CD14-positive monocyte (primary cell): ENCODE results near the gene BLOC1S6. TPM values are rescaled to one million over a fixed set of nuclear protein-coding genes. Genes with fewer than 3 reads are reported as not detected.

Experiments used
- DNase-seq, 3 donors: peaks; one replicate each; pipeline ENCODE4 v3.0.0-alpha.2; 2011 to 2022
- H2AFZ ChIP-seq: 2 replicates; pipeline ENCODE4 v1.6.0; 2012; ENCODE audit warnings: mild to moderate bottlenecking, low read depth, low read length, inconsistent platforms; ENCODE audit not compliant: insufficient read depth, poor library complexity, severe bottlenecking
- H3K27ac ChIP-seq, 2 donors: 1 replicate in 1 of 2; 2 replicates in 1 of 2; pipeline ENCODE4 v1.5.1; 2012 to 2013; ENCODE audit warnings: low read length in 2 of 2, control low read depth in 1 of 2, inconsistent platforms in 1 of 2, low read depth in 1 of 2, mild to moderate bottlenecking in 1 of 2
- H3K27me3 ChIP-seq, 2 donors: one replicate each; pipeline versions ENCODE4 v1.6.0 to v1.6.1; 2011 to 2013; ENCODE audit warnings: low read length in 2 of 2; ENCODE audit not compliant: control insufficient read depth in 2 of 2, insufficient read depth in 2 of 2
- H3K36me3 ChIP-seq, 2 donors: replicated peaks in 1 of 2; 1 replicate in 1 of 2; 2 replicates in 1 of 2; pipeline versions ENCODE4 v1.5.1 to v1.6.1; 2012 to 2013; ENCODE audit warnings: low read length in 2 of 2, control low read depth in 1 of 2, inconsistent platforms in 1 of 2, mild to moderate bottlenecking in 1 of 2; ENCODE audit not compliant: insufficient read depth in 2 of 2, control insufficient read depth in 1 of 2
- H3K4me1 ChIP-seq, 2 donors: 1 replicate in 1 of 2; 2 replicates in 1 of 2; pipeline versions ENCODE4 v1.5.1 to v1.6.1; 2012 to 2013; ENCODE audit warnings: low read length in 2 of 2, control low read depth in 1 of 2, inconsistent platforms in 1 of 2, mild to moderate bottlenecking in 1 of 2, moderate library complexity in 1 of 2; ENCODE audit not compliant: insufficient read depth in 2 of 2, control insufficient read depth in 1 of 2
- H3K4me2 ChIP-seq: replicated peaks from 2 replicates; pipeline ENCODE3; 2012; ENCODE audit warnings: low read length, moderate library complexity, mild to moderate bottlenecking; ENCODE audit not compliant: poor library complexity, severe bottlenecking; ENCODE audit errors: extremely low read depth
- H3K4me3 ChIP-seq, 3 experiments: fragments of 200-600 bp in 1 of 3; sonication (generic) in 1 of 3; replicated peaks in 1 of 3; 1 replicate in 2 of 3; 2 replicates in 1 of 3; pipeline ENCODE4 v1.5.1; 2011 to 2013; ENCODE audit warnings: low read length in 3 of 3, mild to moderate bottlenecking in 3 of 3, control low read depth in 2 of 3, low read depth in 2 of 3, inconsistent platforms in 1 of 3, moderate library complexity in 1 of 3
- H3K79me2 ChIP-seq: 2 replicates; pipeline ENCODE4 v1.6.0; 2012; ENCODE audit warnings: mild to moderate bottlenecking, control low read depth, inconsistent platforms, low read length, moderate library complexity; ENCODE audit not compliant: insufficient read depth
- H3K9ac ChIP-seq: 2 replicates; pipeline ENCODE4 v1.6.0; 2017; ENCODE audit warnings: low read length, mild to moderate bottlenecking; ENCODE audit not compliant: insufficient read depth, poor library complexity, severe bottlenecking
- H3K9me3 ChIP-seq, 2 donors: replicated peaks in 1 of 2; 1 replicate in 1 of 2; 2 replicates in 1 of 2; pipeline versions ENCODE4 v1.5.1 to v1.6.1; 2012 to 2013; ENCODE audit warnings: low read length in 2 of 2, control low read depth in 1 of 2; ENCODE audit not compliant: control insufficient read depth in 1 of 2, insufficient read depth in 1 of 2
- H4K20me1 ChIP-seq: 2 replicates; pipeline ENCODE4 v1.6.0; 2012; ENCODE audit warnings: mild to moderate bottlenecking, low read length, control low read depth, moderate library complexity; ENCODE audit not compliant: insufficient read depth
- H3K27ac Mint-ChIP-seq, 7 donors: one replicate each; pipeline ENCODE4 v1.8.0; 2020; ENCODE audit warnings: mild to moderate bottlenecking in 7 of 7, mixed read lengths in 7 of 7, moderate library complexity in 6 of 7, inconsistent platforms in 2 of 7
- H3K27me3 Mint-ChIP-seq, 3 donors: one replicate each; pipeline ENCODE4 v1.8.0; 2021 to 2022; ENCODE audit warnings: low read depth in 3 of 3, mild to moderate bottlenecking in 3 of 3, mixed read lengths in 3 of 3, moderate library complexity in 3 of 3, inconsistent platforms in 1 of 3
- H3K36me3 Mint-ChIP-seq, 2 donors: one replicate each; pipeline ENCODE4 v1.8.0; 2020; ENCODE audit warnings: mixed read lengths in 2 of 2, inconsistent platforms in 1 of 2, mild to moderate bottlenecking in 1 of 2
- H3K4me1 Mint-ChIP-seq: one replicate; pipeline ENCODE4 v1.8.0; 2020; ENCODE audit warnings: mild to moderate bottlenecking, mixed read lengths
- H3K4me3 Mint-ChIP-seq, 2 donors: one replicate each; pipeline ENCODE4 v1.8.0; 2020; ENCODE audit warnings: mild to moderate bottlenecking in 2 of 2, mixed read lengths in 2 of 2, moderate library complexity in 1 of 2
- H3K9me3 Mint-ChIP-seq, 7 donors: one replicate each; pipeline ENCODE4 v1.8.0; 2020 to 2022; ENCODE audit warnings: mixed read lengths in 7 of 7, mild to moderate bottlenecking in 6 of 7, moderate library complexity in 6 of 7, inconsistent platforms in 2 of 7
- CTCF ChIP-seq: fragments of 200-600 bp; IDR thresholded peaks from one replicate; pipeline ENCODE4 v1.8.0; 2022; ENCODE audit warnings: antibody characterized with exemption, mild to moderate bottlenecking
- WGBS: methylation state at CpG from one replicate; pipeline ENCODE4 v1.1.5; 2013; ENCODE audit warnings: missing lambda C conversion rate; ENCODE audit not compliant: insufficient coverage; 5-methylcytosine and 5-hydroxymethylcytosine counted together
- intact Hi-C, 2 donors: fragments of 100-400 bp; cut with micrococcal nuclease; formaldehyde crosslinking; loops; one replicate each; pipeline versions ENCODE4 v1.15.0 to v1.15.1; 2023
- polyA plus RNA-seq, 3 donors: library from polyadenylated mRNA; depleted of rRNA in 1 of 3; unstranded in 2 of 3; stranded (reverse) in 1 of 3; fragments of 300-500 nt in 2 of 3; fragments of >200 nt in 1 of 3; fragmentation: Illumina TruSeq in 2 of 3; gene quantifications; 1 replicate in 2 of 3; 2 replicates in 1 of 3; pipeline ENCODE4 v1.2.3, GENCODE V29; 2012 to 2021

BLOC1S6 gene
- polyA plus RNA-seq, 3 donors: 16.8 to 54.9 (median 47.9) TPM

GRCh38 chr15:45611305-45611704 lies 24.1 kb downstream of the BLOC1S6 start:
- H3K9ac ChIP-seq: no peak overlapping the region
- peaks cover 10% of the 10 kb centered on the region for H3K4me1 Mint-ChIP-seq
- H4K20me1 ChIP-seq: no peaks in the 10 kb centered on the region
- no peak overlapping the region for H3K27ac ChIP-seq
- no peaks in the 10 kb centered on the region for H3K79me2 ChIP-seq
- no peak overlapping the region for H3K4me3 Mint-ChIP-seq
- no peaks in the 10 kb centered on the region for H3K27me3 ChIP-seq
- H3K27ac Mint-ChIP-seq: no peak overlapping the region
- H3K27me3 Mint-ChIP-seq: peaks cover 0 to 2% (median 0%) of the 10 kb centered on the region in 3 donors
- H3K36me3 Mint-ChIP-seq: peaks cover 16 to 18% of the 10 kb centered on the region in 2 donors
- WGBS: no CpG with 5 or more reads among the region's 4 CpGs
- no peaks in the 10 kb centered on the region for H3K9me3 Mint-ChIP-seq
- DNase-seq: peak in 1 of 3 donors; percentile 41
- no peak overlapping the region for H2AFZ ChIP-seq
- no peaks in the 10 kb centered on the region for H3K9me3 ChIP-seq
- intact Hi-C loops: loop anchor here (5.0 to 10.0 kb wide), 3 partner anchors 87 to 187 kb away; partner anchors contain the start of gene SLC30A4 (in 2 of the 2)
- H3K4me2 ChIP-seq: no peak overlapping the region
- no peak overlapping the region for H3K4me3 ChIP-seq
- peaks cover 9 to 10% of the 10 kb centered on the region in 2 donors for H3K4me1 ChIP-seq
- TF ChIP-seq CTCF: peak; percentile 76
- H3K36me3 ChIP-seq: peaks cover 6 to 16% of the 10 kb centered on the region in 2 donors

GRCh38 chr15:45612790-45613415 lies 25.7 kb downstream of the BLOC1S6 start:
- peak overlapping the region in 1 of 7 donors; percentile 22 for H3K27ac Mint-ChIP-seq
- intact Hi-C loops: loop anchor here (5.0 to 10.0 kb wide), 3 partner anchors 88 to 188 kb away; partner anchors contain the start of gene SLC30A4 (in 2 of the 2)

More at GRCh38 chr15:45612790-45613415, 25.7 kb downstream of the BLOC1S6 start:
- Mint-ChIP-seq H3K36me3 (peaks cover 13 to 16% of the 10 kb centered on the region in 2 donors), H3K27me3 (peaks cover 0 to 2% (median 0%) of the 10 kb centered on the region in 3 donors), H3K4me3 (no peak overlapping the region), H3K4me1 (peaks cover 3% of the 10 kb centered on the region), H3K9me3 (no peaks in the 10 kb centered on the region)
- Histone ChIP-seq H2AFZ (no peak overlapping the region), H3K79me2 (no peaks in the 10 kb centered on the region), H3K9ac (no peak overlapping the region), H3K27ac (no peak overlapping the region), H3K4me2 (no peak overlapping the region), H3K4me1 (no peaks in the 10 kb centered on the region), H3K36me3 (peaks cover 6 to 10% of the 10 kb centered on the region in 2 donors), H3K9me3 (no peaks in the 10 kb centered on the region), H4K20me1 (no peaks in the 10 kb centered on the region), H3K4me3 (no peak overlapping the region), H3K27me3 (no peaks in the 10 kb centered on the region)
- DNase-seq: no peak
- no CpG with 5 or more reads among the region's 1 CpG for WGBS
- no peak for TF ChIP-seq CTCF
